Neutrophil (primary cell): ENCODE measurements around the gene AKNA.

Experiments
- H3K27ac ChIP-seq: fragments of 200-600 bp; sonication (generic); 2 replicates; pipeline ENCODE4 v1.5.1; 2016; ENCODE audit warnings: mild to moderate bottlenecking, moderate library complexity
- H3K27me3 ChIP-seq: fragments of 200-600 bp; sonication (generic); 2 replicates; pipeline ENCODE4 v1.6.0; 2016; ENCODE audit warnings: mild to moderate bottlenecking
- H3K36me3 ChIP-seq: fragments of 200-600 bp; sonication (generic); 2 replicates; pipeline ENCODE4 v1.5.1; 2017
- H3K4me1 ChIP-seq, 2 experiments: fragments of 200-600 bp in 1 of 2; sonication (generic) in 1 of 2; 1 replicate in 1 of 2; 2 replicates in 1 of 2; pipeline versions ENCODE4 v1.5.1 to v1.6.1; 2013 to 2016; ENCODE audit warnings: low read depth in 1 of 2, low read length in 1 of 2, mild to moderate bottlenecking in 1 of 2, moderate library complexity in 1 of 2; ENCODE audit not compliant: control insufficient read depth in 1 of 2, insufficient read depth in 1 of 2
- H3K4me3 ChIP-seq, 2 experiments: fragments of 200-600 bp in 1 of 2; sonication (generic) in 1 of 2; 1 replicate in 1 of 2; 2 replicates in 1 of 2; pipeline ENCODE4 v1.5.1; 2013 to 2016; ENCODE audit warnings: low read depth in 1 of 2, low read length in 1 of 2, mild to moderate bottlenecking in 1 of 2, moderate library complexity in 1 of 2
- H3K9me3 ChIP-seq: fragments of 200-600 bp; sonication (generic); 2 replicates; pipeline ENCODE4 v1.5.1; 2016
- TF ChIP-seq, protein P1 (sequence below): fragments of 200-600 bp; sonication (generic); IDR thresholded peaks from 2 replicates; pipeline ENCODE4 v1.5.1; 2016; ENCODE audit warnings: antibody characterized with exemption

Gene AKNA

DNA sequence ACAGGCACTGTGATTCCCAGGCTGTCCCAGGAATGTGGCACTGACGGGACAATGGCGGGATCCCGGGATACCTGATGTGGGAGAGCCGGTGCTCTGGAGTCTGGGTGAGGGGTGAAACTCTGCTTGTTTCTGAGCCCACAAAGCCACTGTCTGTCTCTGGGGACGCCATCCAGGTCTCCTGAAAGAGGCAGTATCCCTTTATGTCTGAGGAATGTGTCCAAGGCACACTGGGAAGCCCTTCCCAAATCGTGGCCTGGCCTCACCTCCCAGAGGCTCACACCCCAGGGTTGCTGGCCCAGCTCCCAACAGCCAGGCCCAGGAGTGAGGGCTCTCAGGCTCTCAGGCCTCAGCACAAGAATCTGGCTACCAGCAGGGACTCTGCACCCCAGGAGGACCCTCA is 31.0 kb downstream of the AKNA start:
- TF ChIP-seq, protein P1, sequence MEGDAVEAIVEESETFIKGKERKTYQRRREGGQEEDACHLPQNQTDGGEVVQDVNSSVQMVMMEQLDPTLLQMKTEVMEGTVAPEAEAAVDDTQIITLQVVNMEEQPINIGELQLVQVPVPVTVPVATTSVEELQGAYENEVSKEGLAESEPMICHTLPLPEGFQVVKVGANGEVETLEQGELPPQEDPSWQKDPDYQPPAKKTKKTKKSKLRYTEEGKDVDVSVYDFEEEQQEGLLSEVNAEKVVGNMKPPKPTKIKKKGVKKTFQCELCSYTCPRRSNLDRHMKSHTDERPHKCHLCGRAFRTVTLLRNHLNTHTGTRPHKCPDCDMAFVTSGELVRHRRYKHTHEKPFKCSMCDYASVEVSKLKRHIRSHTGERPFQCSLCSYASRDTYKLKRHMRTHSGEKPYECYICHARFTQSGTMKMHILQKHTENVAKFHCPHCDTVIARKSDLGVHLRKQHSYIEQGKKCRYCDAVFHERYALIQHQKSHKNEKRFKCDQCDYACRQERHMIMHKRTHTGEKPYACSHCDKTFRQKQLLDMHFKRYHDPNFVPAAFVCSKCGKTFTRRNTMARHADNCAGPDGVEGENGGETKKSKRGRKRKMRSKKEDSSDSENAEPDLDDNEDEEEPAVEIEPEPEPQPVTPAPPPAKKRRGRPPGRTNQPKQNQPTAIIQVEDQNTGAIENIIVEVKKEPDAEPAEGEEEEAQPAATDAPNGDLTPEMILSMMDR = no peak
- Histone ChIP-seq H3K4me3 (no peak overlapping the region), H3K4me1 (no peaks in the 10 kb centered on the region), H3K36me3 (peaks cover 100% of the 10 kb centered on the region), H3K27me3 (no peaks in the 10 kb centered on the region), H3K9me3 (peaks cover 13% of the 10 kb centered on the region), H3K27ac (peak overlapping the region; percentile 54)

GRCh38 chr9:114355821-114356220 is 32.0 kb downstream of the AKNA start:
- H3K9me3 ChIP-seq = peaks cover 13% of the 10 kb centered on the region
- H3K27me3 ChIP-seq = no peaks in the 10 kb centered on the region
- TF ChIP-seq, protein P1 = no peak
- H3K4me1 ChIP-seq = no peaks in the 10 kb centered on the region
- no peak overlapping the region for H3K4me3 ChIP-seq
- H3K27ac ChIP-seq = peak overlapping the region; percentile 54
- peaks cover 100% of the 10 kb centered on the region for H3K36me3 ChIP-seq

DNA sequence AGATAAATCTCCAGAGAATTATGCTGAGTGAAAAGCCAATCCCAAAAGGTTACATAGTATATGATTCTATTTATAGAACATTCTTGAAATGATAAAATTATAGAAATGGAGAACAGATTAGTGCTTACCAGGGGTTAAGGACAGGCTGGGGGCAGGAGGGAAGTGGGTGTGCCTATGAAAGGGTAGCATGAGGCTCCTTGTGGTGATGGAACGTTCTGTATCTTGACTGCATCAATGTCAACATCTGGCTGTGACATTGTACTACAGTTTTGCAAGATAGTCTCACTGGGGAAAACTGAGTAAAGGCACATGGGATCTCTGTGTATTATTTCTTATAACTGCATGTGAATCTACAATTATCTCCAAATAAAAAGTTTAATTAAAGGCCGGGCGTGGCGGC is 35.9 kb downstream of the AKNA start:
- TF ChIP-seq, protein P1 = no peak
- Histone ChIP-seq H3K4me3 (no peak overlapping the region), H3K27me3 (no peaks in the 10 kb centered on the region), H3K27ac (peak overlapping the region; percentile 27), H3K36me3 (peaks cover 100% of the 10 kb centered on the region), H3K9me3 (peaks cover 7% of the 10 kb centered on the region), H3K4me1 (no peaks in the 10 kb centered on the region)

GRCh38 chr9:114350636-114351401 is 37.0 kb downstream of the AKNA start:
- TF ChIP-seq, protein P1 = no peak
- H3K36me3 ChIP-seq = peaks cover 100% of the 10 kb centered on the region

GRCh38 chr9:114349713-114350480 is 37.9 kb downstream of the AKNA start:
- TF ChIP-seq, protein P1 = no peak
- H3K4me3 ChIP-seq = no peak overlapping the region
- peak overlapping the region; percentile 12 for H3K27ac ChIP-seq
- H3K4me1 ChIP-seq = no peaks in the 10 kb centered on the region
- H3K27me3 ChIP-seq = no peaks in the 10 kb centered on the region
- H3K36me3 ChIP-seq = peaks cover 100% of the 10 kb centered on the region
- H3K9me3 ChIP-seq = peaks cover 16% of the 10 kb centered on the region

More at GRCh38 chr9:114350636-114351401, 37.0 kb downstream of the AKNA start:
- Histone ChIP-seq H3K4me1 (no peaks in the 10 kb centered on the region), H3K4me3 (no peak overlapping the region), H3K9me3 (peaks cover 10% of the 10 kb centered on the region), H3K27ac (peak overlapping the region; percentile 43), H3K27me3 (no peaks in the 10 kb centered on the region)
